ENCODE results near the gene CHDH.

Gene CHDH

DNA sequence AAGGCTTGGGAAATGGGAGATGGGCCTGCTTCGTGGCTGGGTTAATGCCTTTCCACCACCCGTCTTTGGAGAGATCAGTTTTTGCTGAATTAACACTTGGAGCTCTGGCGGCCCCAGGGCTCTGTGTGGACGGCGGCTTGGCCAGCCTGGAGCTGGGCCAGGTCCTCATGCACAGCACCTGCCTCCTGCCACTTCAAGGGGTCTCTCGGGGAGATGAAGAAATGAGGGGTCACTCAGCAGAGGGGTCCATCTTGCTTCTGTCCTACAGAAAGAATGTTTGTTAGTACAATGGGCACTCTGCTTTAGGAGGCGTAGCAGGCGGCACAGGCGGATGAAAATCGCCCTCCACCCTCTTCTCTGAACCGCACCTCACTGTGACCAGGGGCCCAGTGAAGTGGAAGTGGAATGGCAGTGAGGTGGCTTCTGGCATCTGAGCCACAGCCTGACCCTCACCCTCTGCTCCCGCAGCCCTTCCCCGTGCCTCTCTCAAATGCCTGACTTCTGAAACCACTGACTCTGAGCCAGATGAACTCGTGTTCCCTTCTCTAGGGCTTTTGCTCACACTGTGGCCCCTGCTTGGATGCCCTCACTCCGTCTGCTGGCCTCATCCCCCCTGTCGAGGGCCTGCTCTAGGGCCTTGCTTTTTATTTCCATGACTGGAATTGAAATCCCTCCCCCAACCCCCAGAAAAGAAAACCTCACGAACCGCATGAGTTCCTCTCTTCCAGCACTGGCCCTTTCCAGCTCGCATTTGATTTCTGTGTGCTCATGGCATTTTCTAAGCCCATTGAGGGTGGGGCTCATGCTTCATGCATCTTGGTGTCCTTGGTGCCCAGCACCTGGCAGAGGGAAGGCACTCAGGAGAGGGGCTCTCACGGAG lies 42.2 kb downstream of the CHDH start:
- TF ChIP-seq, protein P1, sequence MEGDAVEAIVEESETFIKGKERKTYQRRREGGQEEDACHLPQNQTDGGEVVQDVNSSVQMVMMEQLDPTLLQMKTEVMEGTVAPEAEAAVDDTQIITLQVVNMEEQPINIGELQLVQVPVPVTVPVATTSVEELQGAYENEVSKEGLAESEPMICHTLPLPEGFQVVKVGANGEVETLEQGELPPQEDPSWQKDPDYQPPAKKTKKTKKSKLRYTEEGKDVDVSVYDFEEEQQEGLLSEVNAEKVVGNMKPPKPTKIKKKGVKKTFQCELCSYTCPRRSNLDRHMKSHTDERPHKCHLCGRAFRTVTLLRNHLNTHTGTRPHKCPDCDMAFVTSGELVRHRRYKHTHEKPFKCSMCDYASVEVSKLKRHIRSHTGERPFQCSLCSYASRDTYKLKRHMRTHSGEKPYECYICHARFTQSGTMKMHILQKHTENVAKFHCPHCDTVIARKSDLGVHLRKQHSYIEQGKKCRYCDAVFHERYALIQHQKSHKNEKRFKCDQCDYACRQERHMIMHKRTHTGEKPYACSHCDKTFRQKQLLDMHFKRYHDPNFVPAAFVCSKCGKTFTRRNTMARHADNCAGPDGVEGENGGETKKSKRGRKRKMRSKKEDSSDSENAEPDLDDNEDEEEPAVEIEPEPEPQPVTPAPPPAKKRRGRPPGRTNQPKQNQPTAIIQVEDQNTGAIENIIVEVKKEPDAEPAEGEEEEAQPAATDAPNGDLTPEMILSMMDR (IDR thresholded peaks at IDR 0.05) = no peak
- Histone ChIP-seq H3K27ac (no peak overlapping the region), H3K4me3 (ENCODE audit: low read depth in 1 of 2, low read length in 1 of 2) (no peak overlapping the region), H3K4me1 (ENCODE audit: control insufficient read depth in 1 of 2, insufficient read depth in 1 of 2, low read depth in 1 of 2, low read length in 1 of 2) (no peaks in the 10 kb centered on the region), H3K27me3 (peaks cover 19% of the 10 kb centered on the region), H3K9me3 (no peaks in the 10 kb centered on the region), H3K36me3 (no peaks in the 10 kb centered on the region)

DNA sequence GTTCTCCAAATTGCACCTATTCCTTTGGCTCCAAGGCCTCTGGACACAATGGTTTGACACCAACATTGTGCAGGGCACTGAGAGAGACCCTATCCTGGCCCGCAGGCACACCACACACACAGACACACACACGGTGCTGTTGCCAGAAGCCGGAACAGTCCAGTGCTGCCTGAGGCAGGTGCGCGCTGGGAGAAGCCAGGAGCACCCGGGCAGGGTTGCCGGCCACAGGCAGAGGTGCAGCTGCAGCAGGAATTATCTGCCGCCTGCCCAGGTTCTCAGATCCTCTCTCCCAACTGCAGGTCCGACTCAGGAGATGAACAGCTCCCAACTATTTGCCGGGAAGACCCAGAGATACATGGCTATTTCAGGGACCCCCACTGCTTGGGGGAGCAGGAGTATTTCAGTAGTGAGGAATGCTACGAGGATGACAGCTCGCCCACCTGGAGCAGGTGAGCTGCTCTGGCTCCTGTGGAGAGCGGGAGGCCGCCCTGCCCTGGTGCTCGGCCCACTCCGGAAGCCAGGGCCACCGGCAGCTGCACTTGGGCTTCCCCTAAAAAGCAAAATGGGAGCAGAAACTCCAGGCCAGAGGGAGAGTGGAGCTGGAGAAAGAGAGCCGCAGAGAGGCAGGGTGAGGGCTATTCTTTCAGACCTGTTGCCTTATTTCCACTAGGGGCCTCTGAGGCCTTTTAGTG lies 42.9 kb downstream of the CHDH start:
- H3K4me3 ChIP-seq (ENCODE audit: low read depth in 1 of 2, low read length in 1 of 2) = no peak overlapping the region
- no peaks in the 10 kb centered on the region for H3K4me1 ChIP-seq (ENCODE audit: control insufficient read depth in 1 of 2, insufficient read depth in 1 of 2, low read depth in 1 of 2, low read length in 1 of 2)
- H3K36me3 ChIP-seq = no peaks in the 10 kb centered on the region
- no peak overlapping the region for H3K27ac ChIP-seq
- TF ChIP-seq, protein P1 (IDR thresholded peaks at IDR 0.05) = no peak
- no peaks in the 10 kb centered on the region for H3K9me3 ChIP-seq
- peaks cover 19% of the 10 kb centered on the region for H3K27me3 ChIP-seq

DNA sequence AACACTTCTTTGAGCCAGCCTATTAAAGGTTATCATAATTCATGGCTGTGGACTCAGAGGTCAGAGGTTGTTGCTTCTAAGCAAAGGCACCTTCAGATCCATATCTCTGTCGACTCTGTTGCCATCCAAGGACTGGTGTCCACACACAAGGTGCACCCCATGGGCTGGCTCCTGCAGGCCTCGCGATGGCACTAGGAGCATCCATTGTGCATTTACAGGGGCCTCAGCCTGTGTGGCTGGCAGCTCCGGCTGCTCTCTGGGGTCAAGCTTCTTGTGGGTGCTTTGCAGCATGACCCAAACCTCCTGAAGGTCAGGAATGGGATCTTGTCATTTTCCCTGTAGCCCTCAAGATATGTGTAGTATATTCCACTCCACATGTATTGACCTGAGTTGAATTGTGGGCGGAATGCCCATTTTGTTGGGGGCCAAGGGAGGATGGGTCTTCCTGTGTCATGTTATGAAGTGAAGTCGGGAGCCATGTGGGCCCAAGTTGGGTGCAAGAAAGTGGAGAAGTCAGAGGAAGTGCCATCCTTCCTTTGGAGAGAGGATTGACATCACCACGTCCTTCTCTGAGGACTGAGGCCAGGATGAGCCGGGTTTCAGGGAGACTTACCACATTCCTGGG lies 43.9 kb downstream of the CHDH start:
- Histone ChIP-seq H3K4me1 (ENCODE audit: control insufficient read depth in 1 of 2, insufficient read depth in 1 of 2, low read depth in 1 of 2, low read length in 1 of 2) (no peaks in the 10 kb centered on the region), H3K9me3 (no peaks in the 10 kb centered on the region), H3K27me3 (peaks cover 20% of the 10 kb centered on the region), H3K4me3 (ENCODE audit: low read depth in 1 of 2, low read length in 1 of 2) (no peak overlapping the region), H3K27ac (no peak overlapping the region), H3K36me3 (no peaks in the 10 kb centered on the region)
- TF ChIP-seq, protein P1 (IDR thresholded peaks at IDR 0.05) = no peak

DNA sequence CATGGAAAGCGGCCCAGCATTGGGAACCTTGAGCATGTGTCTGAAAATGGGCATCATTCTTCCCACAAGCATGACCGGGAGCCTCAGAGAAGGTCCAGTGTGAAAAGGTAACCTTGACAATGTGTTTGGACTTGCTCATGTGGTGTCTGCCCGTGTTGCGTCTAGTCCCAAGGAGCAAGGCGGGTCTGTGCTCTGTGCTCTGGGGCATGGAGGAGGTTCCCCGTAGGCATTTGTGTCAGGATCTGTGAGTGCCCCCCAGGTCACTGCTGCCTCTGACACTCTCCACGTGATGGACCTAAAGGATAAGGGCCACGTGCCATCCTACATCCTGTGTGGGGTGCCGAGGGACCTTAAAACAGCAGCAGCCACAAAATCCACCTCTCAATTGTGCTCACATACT lies 44.9 kb downstream of the CHDH start:
- no peaks in the 10 kb centered on the region for H3K4me1 ChIP-seq (ENCODE audit: control insufficient read depth in 1 of 2, insufficient read depth in 1 of 2, low read depth in 1 of 2, low read length in 1 of 2)
- no peaks in the 10 kb centered on the region for H3K36me3 ChIP-seq
- peaks cover 30% of the 10 kb centered on the region for H3K27me3 ChIP-seq
- TF ChIP-seq, protein P1 (IDR thresholded peaks at IDR 0.05) = no peak
- no peak overlapping the region for H3K27ac ChIP-seq
- H3K4me3 ChIP-seq (ENCODE audit: low read depth in 1 of 2, low read length in 1 of 2) = no peak overlapping the region
- no peaks in the 10 kb centered on the region for H3K9me3 ChIP-seq

DNA sequence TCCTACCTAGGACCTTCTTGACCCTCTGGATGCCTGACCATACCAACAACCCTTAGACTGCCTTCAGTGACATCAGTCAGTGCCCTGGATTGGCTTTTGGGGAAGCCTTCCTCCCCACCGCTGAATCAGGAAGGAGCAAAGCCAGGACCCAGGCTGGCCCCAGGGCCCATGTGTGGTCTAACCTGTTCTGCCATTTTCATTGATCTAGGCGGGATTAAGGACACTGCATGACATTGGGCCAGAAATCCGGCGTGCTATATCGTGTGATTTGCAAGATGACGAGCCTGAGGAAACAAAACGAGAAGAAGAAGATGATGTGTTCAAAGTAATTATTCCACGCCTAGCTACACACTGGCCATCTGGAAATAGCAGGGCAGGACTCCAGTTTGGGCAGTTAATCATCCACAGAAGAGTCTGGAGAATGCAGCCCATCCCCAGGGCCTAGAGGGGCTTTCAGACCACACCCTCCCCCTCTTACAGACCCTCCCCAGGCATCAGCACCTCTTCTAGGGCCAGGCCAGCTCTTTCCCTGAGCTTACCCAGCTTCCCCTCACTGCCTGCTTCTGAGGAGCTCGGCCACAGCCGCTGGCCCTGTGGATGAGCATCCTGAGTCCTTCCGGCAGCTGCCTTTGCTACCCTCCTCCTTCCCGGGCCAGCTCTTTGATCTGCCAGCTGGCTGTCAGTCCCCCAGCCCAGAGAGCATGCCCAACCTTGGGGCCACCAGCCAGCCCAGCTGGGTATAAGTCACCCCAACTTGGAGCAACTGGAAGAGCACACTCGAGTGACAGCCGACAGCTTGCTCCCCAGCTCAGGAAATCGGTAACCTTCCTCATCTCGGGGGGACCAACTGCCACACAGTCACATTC lies 45.9 kb downstream of the CHDH start:
- no peak overlapping the region for H3K27ac ChIP-seq
- no peaks in the 10 kb centered on the region for H3K36me3 ChIP-seq
- peaks cover 34% of the 10 kb centered on the region for H3K27me3 ChIP-seq
- no peak overlapping the region for H3K4me3 ChIP-seq (ENCODE audit: low read depth in 1 of 2, low read length in 1 of 2)
- H3K9me3 ChIP-seq = no peaks in the 10 kb centered on the region
- TF ChIP-seq, protein P1 (IDR thresholded peaks at IDR 0.05) = no peak
- no peaks in the 10 kb centered on the region for H3K4me1 ChIP-seq (ENCODE audit: control insufficient read depth in 1 of 2, insufficient read depth in 1 of 2, low read depth in 1 of 2, low read length in 1 of 2)

All from neutrophil (primary cell).